ENCODE measurements around the gene FNIP1. TPM values are rescaled to one million over a fixed set of nuclear protein-coding genes. Genes with fewer than 3 reads are reported as not detected.
A peak's percentile ranks its signal among the peaks of the same experiment; 100 is the strongest.
"Not testable (repeated sequence)": the region's sequence is repeated elsewhere in the genome, so short reads cannot be mapped to it uniquely, and the experiment has no call there.

Gene FNIP1
- total RNA-seq, 2 experiments from 2014 or later = 14.9 to 15.7 TPM

DNA sequence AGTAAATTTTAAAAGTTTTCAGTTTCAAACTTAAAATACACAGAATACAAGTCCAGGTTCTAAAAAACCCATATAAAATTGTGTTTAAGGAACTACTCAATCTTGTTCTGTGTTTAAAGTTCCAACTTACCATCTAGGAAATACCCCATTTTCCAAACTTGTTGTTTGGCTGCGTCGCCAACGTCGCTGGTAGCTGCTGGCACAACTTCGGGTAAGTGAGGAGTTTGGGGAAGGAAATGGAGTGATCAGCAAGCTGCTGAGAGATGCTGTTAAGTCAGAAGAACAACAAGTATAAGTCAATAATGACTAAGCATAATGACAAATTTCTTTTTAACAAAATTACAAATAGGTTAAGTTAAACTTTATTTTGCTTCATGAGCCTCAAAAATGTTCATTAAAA, 90.5 kb downstream of the FNIP1 start:
- peaks cover 30% of the 10 kb centered on the region for H3K36me3 Mint-ChIP-seq
- H3K4me3 Mint-ChIP-seq = no peak overlapping the region
- H3K9me3 Mint-ChIP-seq = no peaks in the 10 kb centered on the region
- no peaks in the 10 kb centered on the region for H3K27me3 Mint-ChIP-seq
- DNase-seq = no peak
- peaks cover 11% of the 10 kb centered on the region for H3K4me1 Mint-ChIP-seq
- H3K27ac Mint-ChIP-seq = no peak overlapping the region

DNA sequence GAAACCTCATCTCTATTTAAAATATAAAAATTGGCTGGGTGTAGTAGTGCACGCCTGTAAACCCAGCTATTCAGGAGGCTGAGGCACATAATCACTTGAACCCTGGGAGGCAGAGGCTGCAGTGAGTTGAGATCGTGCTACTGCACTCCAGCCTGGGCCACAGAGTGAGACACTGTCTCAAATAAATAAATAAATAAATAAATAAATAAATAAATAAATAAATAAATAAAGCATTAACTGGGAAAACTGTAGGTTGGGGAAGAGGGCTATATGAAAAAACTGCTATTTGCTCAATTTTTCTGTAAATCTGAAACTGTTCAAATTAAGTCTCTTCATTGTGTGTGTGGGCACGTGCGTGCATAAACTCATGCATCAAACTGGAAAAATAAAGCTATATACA, 101.9 kb downstream of the FNIP1 start:
- H3K36me3 Mint-ChIP-seq = peaks cover 41% of the 10 kb centered on the region
- no peak overlapping the region for H3K27ac Mint-ChIP-seq
- no peaks in the 10 kb centered on the region for H3K4me1 Mint-ChIP-seq
- DNase-seq = no peak
- peaks cover 9% of the 10 kb centered on the region for H3K9me3 Mint-ChIP-seq
- no peak overlapping the region for H3K4me3 Mint-ChIP-seq
- no peaks in the 10 kb centered on the region for H3K27me3 Mint-ChIP-seq

DNA sequence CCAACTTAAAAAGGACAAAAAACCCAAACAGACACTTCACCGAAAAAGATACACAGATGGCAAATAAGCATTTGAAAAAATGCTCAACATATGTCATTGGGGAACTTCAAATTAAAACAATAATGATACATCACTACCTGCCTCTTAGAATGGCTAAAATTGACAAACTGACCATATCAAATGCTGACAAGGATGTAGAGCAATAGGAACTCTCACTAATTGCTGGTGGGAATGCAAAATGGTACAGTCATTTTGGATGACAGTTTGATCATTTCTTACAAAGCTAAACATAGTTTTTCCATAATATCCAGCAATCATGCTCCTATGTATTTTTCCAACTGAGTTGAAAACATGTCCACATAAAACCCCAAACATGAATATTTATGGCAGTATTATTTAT, 102.9 kb downstream of the FNIP1 start:
- Mint-ChIP-seq H3K36me3 (peaks cover 47% of the 10 kb centered on the region), H3K27me3 (no peaks in the 10 kb centered on the region), H3K4me1 (no peaks in the 10 kb centered on the region), H3K27ac (no peak overlapping the region), H3K4me3 (no peak overlapping the region), H3K9me3 (peaks cover 9% of the 10 kb centered on the region)
- no peak for DNase-seq

DNA sequence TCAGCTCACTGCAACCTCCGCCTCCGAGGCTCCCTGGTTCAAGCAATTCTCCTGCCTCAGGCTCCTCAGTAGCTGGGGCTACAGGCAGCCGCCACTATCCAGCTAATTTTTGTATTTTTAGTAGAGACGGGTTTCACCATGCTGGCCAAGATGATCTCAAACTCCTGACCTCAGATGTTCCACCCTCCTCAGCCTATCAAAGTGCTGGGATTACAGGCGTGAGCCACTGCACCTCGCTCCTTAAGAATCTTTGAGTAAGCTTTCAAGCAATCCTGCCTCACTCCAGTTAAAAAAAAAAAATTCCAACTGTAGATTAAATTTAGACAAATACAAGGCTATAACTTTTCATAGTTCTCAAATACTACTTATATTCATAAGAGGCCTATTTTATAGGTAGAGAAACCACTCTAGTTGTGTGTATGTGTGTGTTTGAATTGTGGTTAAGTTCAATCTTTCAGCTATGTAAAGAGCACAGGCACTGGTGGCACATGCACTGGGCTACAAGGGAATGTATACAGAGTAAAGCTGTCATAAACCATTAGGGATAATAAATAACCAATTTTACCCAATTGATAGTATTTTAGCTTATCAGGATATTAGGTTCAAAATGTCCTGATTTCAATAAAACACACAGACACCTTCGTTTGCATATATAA, 111.2 kb downstream of the FNIP1 start:
- Mint-ChIP-seq H3K27ac (no peak overlapping the region), H3K36me3 (peaks cover 16% of the 10 kb centered on the region), H3K9me3 (peaks cover 4% of the 10 kb centered on the region), H3K27me3 (no peaks in the 10 kb centered on the region), H3K4me3 (no peak overlapping the region), H3K4me1 (no peaks in the 10 kb centered on the region)
- no peak for DNase-seq

DNA sequence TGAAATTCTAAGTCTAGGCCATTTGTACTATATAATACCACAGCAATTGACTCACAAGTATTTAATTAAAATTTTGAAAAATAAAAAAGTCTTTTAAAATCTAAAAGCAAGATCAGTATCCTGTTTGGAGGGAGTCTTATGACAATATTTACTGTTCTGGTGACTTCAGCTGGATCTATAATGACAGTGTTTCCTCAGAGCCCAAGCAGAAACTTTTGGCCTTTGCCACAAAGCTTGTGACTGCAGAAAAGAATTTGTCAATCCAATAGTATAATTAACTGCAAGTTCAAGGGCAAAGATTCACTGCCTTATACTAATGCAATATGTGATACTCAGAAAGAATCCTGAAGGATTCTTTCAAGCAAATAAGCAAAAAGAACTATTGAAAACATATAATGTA, 112.2 kb downstream of the FNIP1 start:
- H3K4me3 Mint-ChIP-seq = no peak overlapping the region
- DNase-seq = no peak
- no peaks in the 10 kb centered on the region for H3K4me1 Mint-ChIP-seq
- H3K27ac Mint-ChIP-seq = no peak overlapping the region
- H3K9me3 Mint-ChIP-seq = no peaks in the 10 kb centered on the region
- no peaks in the 10 kb centered on the region for H3K27me3 Mint-ChIP-seq
- H3K36me3 Mint-ChIP-seq = peaks cover 7% of the 10 kb centered on the region

DNA sequence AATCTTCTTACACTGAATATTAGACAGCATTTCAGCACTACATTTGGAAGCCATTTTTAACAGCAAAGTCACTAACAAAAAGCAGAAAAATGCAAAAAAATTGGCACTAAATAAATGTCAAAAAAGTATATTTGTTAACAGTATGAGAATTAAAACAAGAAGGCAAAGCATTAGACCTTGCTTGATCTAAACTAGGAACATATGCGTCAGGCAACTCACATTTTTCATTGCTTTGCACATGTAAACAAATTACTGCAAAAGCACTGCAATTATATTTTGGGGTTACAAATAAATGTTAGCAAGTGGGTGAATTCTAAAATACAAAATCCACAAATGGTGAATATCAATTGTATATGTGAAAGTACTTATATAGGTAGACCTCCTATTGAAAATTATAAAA, 112.8 kb downstream of the FNIP1 start:
- DNase-seq = no peak
- H3K27me3 Mint-ChIP-seq = no peaks in the 10 kb centered on the region
- no peak overlapping the region for H3K4me3 Mint-ChIP-seq
- H3K36me3 Mint-ChIP-seq = peaks cover 3% of the 10 kb centered on the region
- H3K4me1 Mint-ChIP-seq = no peaks in the 10 kb centered on the region
- H3K9me3 Mint-ChIP-seq = no peaks in the 10 kb centered on the region
- no peak overlapping the region for H3K27ac Mint-ChIP-seq

DNA sequence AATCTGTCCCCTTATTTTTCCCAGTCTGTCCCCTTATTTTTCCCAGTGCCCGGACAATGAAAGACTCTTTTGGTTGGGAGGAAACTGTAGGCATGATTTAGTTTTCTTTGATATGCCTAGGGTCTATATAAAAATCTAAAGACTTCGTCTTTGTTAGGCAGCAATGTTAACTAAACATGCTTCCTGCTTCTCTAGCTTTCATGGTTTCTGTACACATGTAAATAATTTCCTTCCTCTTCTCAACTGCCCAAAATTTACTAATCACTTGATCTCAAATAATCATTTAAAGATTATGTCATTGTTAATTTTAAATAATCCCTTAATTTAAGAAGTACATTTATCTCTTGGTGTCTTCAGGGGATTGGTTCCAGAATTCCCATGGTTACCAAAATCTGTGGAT, 114.0 kb downstream of the FNIP1 start:
- no peaks in the 10 kb centered on the region for H3K4me1 Mint-ChIP-seq
- H3K27ac Mint-ChIP-seq = no peak overlapping the region
- DNase-seq = no peak
- H3K36me3 Mint-ChIP-seq = peaks cover 5% of the 10 kb centered on the region
- no peaks in the 10 kb centered on the region for H3K9me3 Mint-ChIP-seq
- no peaks in the 10 kb centered on the region for H3K27me3 Mint-ChIP-seq
- no peak overlapping the region for H3K4me3 Mint-ChIP-seq

DNA sequence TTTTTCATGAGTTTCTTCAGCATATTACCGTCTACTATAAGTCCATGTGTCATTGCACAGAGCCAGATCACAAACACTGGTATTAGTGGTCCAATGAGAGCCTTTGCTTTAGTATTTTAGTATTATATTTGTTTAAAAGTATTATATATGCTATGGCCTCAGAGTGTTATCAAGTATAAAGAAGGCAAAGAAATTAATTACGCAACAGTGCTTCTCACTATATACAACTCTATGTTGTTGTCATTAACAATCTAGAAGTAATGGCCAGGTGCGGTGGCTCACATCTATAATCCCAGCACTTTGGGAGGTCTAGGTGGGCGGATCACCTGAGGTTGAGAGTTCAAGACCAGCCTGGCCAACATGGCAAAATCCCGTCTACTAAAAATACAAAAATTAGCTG, 114.6 kb downstream of the FNIP1 start:
- no peaks in the 10 kb centered on the region for H3K27me3 Mint-ChIP-seq
- no peak overlapping the region for H3K4me3 Mint-ChIP-seq
- H3K4me1 Mint-ChIP-seq = peaks cover under 1% of the 10 kb centered on the region
- no peaks in the 10 kb centered on the region for H3K9me3 Mint-ChIP-seq
- H3K27ac Mint-ChIP-seq = no peak overlapping the region
- no peak for DNase-seq
- H3K36me3 Mint-ChIP-seq = peaks cover 10% of the 10 kb centered on the region

DNA sequence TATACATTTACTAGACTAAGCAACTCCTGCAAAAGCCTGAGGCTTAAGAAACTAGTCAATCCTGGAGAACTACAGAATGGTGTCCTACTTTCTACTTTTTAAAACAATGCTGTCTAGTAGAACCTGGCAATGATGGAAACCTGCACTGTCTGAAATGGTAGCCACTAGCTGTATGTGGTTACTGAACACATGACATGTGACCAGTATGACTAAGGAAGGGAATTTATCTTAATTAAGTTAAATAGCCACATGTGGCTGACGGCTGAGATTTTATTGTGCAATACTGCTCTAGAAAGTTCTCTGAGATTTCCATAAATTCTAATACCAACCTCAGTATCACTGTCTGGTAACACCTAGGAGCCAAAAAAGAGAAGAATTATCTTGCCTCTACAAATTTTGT, 116.9 kb downstream of the FNIP1 start:
- no peaks in the 10 kb centered on the region for H3K9me3 Mint-ChIP-seq
- no peak overlapping the region for H3K27ac Mint-ChIP-seq
- H3K4me3 Mint-ChIP-seq = no peak overlapping the region
- H3K4me1 Mint-ChIP-seq = peaks cover 2% of the 10 kb centered on the region
- H3K27me3 Mint-ChIP-seq = no peaks in the 10 kb centered on the region
- no peak for DNase-seq
- peaks cover 28% of the 10 kb centered on the region for H3K36me3 Mint-ChIP-seq

DNA sequence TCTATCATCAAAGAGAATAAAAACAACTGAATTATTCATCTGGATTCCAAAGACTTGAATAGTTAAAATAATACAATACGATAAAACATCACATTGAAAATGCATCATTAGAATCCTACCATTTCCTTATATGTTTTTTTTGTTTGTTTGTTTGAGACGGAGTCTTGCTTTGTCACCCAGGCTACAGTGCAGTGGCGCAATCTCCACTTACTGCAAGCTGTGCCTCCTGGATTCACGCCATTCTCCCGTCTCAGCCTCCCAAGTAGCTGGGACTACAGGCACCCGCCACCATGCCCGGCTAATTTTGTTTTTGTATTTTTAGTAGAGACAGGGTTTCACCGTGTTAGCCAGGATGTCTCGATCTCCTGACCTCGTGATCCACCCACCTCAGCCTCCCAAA, 118.5 kb downstream of the FNIP1 start:
- not testable (repeated sequence) for H3K27me3 Mint-ChIP-seq, H3K9me3 Mint-ChIP-seq, H3K4me3 Mint-ChIP-seq, H3K27ac Mint-ChIP-seq, H3K4me1 Mint-ChIP-seq, DNase-seq
- H3K36me3 Mint-ChIP-seq = peaks cover 33% of the 10 kb centered on the region

DNA sequence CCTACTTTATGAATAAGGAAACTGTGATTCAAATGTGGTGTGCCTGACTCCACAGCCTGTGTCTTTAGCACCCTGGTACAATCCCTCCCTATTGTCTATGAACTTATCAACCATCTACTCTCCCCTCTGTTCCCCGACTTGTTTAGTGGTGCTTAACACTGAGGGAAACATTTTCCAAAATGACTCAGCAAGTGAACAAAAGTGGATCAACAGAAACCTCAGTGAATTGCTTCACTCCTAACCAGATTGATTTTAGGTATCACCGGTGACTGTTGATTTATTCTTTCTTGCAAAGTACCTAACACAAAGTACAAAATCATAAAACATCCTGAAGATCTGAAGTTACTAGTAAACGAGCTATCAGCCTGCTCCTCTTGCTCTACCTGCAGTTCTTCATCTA, 119.7 kb downstream of the FNIP1 start:
- peaks cover 36% of the 10 kb centered on the region for H3K36me3 Mint-ChIP-seq
- H3K27ac Mint-ChIP-seq = no peak overlapping the region
- no peaks in the 10 kb centered on the region for H3K27me3 Mint-ChIP-seq

DNA sequence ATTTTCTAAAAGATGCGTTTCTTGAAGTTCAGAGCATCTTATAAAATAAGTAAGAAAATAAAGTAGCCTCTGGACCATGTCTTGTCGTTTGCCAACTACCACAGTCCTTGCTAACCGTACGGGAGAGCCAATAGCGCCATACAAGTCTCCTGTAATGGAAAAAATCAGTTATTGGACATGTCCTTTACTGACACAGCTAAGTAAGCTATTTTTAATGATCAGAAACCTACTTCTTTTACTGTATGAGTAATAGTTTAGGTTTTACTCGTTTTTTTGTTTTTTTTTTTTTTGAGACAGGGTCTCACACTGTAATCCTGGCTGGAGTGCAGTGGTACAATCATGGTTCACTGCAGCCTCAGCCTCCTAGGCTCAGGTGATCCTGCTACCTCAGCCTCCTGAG, 124.0 kb downstream of the FNIP1 start:
- Mint-ChIP-seq H3K27me3 (no peaks in the 10 kb centered on the region), H3K9me3 (no peaks in the 10 kb centered on the region), H3K27ac (no peak overlapping the region), H3K4me3 (no peak overlapping the region), H3K4me1 (peaks cover 22% of the 10 kb centered on the region), H3K36me3 (peaks cover 50% of the 10 kb centered on the region)
- DNase-seq = no peak

More for the DNA sequence above, 119.7 kb downstream of the FNIP1 start:
- DNase-seq = no peak
- Mint-ChIP-seq H3K4me3 (no peak overlapping the region), H3K4me1 (peaks cover 9% of the 10 kb centered on the region), H3K9me3 (no peaks in the 10 kb centered on the region)

DNA sequence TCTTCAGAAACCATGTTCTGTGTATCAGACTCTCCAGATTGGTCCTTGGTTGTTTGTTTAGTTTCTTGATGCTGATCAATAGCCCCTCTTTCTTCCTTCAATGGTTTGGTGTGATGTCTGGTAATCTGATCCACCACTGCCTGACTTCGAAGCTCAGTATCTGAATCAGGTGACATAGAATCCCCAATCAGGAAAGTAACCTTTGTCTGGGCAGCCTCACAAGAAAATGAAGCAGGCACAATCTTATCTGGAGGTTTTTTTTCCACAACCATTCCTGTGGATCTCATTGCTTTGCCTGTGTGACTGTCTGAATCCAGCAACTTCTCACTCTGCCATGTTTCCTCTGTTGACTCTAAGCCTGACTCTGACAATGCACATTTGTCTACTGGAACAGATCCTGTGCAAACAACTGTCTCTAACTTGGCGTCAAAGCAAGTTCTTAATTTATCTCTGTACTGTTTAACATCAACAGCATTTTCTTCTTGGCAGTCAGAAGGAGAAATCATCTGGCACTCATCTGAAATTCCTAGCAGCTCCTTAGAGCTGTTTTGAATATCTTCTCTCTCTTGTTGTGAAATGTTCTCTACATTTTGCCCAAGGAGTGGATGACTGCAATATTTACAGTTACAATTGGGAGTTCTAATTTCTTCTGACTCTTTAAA, 124.7 kb downstream of the FNIP1 start:
- H3K27ac Mint-ChIP-seq = peak overlapping the region; percentile 69
- H3K9me3 Mint-ChIP-seq = no peaks in the 10 kb centered on the region
- peaks cover 21% of the 10 kb centered on the region for H3K4me1 Mint-ChIP-seq
- no peak overlapping the region for H3K4me3 Mint-ChIP-seq
- peaks cover 45% of the 10 kb centered on the region for H3K36me3 Mint-ChIP-seq
- no peaks in the 10 kb centered on the region for H3K27me3 Mint-ChIP-seq
- no peak for DNase-seq

DNA sequence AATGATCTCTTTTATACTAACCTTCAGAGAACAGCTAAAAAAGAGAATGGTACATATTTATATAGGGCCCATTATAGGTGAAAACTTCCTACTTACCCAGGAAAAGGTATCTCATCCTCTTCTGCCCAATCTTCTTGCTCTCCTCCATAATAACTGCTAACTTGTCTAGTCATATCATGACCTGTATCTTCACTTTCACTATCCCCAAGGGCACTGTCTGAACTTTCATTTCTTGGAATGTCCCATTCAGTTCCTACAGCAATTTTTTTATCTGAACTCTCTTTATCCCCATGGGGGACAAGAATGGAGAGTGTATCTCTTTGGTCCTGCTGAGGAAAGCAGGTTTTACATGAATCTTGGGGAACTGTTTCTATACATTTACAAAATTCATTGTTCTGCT, 125.4 kb downstream of the FNIP1 start:
- H3K36me3 Mint-ChIP-seq = peaks cover 39% of the 10 kb centered on the region

DNA sequence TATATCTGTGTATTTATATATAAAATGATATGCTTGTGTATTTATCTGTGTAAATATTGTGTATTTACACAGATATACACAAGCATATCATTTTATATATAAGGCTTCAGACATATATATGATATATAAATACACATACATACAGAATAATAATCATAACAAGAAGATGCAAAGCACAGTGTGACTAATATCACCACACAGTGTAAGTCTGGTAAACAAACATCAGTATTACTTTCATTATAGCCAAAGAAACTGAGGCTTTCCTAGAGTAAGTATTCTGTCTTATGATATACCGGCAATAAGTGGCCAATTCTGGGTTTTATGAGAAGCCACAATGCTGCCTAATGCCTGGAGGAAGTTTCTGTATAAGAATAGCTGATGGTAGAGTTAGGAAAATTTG, 131.9 kb downstream of the FNIP1 start:
- no peak for DNase-seq
- no peak overlapping the region for H3K27ac Mint-ChIP-seq
- H3K36me3 Mint-ChIP-seq = peaks cover 44% of the 10 kb centered on the region
- no peak overlapping the region for H3K4me3 Mint-ChIP-seq
- H3K27me3 Mint-ChIP-seq = no peaks in the 10 kb centered on the region
- peaks cover 13% of the 10 kb centered on the region for H3K9me3 Mint-ChIP-seq
- no peaks in the 10 kb centered on the region for H3K4me1 Mint-ChIP-seq

More for the DNA sequence above, 125.4 kb downstream of the FNIP1 start:
- Mint-ChIP-seq H3K9me3 (no peaks in the 10 kb centered on the region), H3K27ac (peak overlapping the region; percentile 69), H3K27me3 (no peaks in the 10 kb centered on the region), H3K4me1 (peaks cover 20% of the 10 kb centered on the region), H3K4me3 (no peak overlapping the region)
- DNase-seq = no peak

DNA sequence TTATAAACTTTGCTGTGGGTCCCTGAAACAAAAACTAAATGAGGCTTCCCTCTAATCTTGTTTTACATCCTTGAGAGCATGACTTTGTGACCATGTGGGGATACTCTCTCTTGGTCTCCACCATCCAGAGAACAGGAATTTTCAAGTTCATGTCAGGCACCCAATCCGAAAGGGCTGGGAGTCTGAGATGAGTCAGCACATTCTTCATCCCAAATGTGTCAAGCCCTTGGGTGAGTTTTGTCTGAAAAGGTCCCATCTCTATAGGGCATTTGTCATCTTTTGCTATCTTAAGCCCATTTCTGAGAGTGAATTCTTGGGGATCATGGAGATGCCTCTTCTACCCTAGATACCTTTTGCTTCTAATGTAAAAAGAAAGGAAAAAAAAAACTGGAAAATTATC, 134.9 kb downstream of the FNIP1 start:
- H3K36me3 Mint-ChIP-seq = peaks cover 55% of the 10 kb centered on the region
- H3K27ac Mint-ChIP-seq = no peak overlapping the region
- no peaks in the 10 kb centered on the region for H3K27me3 Mint-ChIP-seq
- H3K4me3 Mint-ChIP-seq = no peak overlapping the region
- H3K9me3 Mint-ChIP-seq = peaks cover 21% of the 10 kb centered on the region
- H3K4me1 Mint-ChIP-seq = no peaks in the 10 kb centered on the region
- DNase-seq = no peak
